Measurements from ENCODE around the gene FAAP100.
"Not testable (repeated sequence)": the region's sequence is repeated elsewhere in the genome, so short reads cannot be mapped to it uniquely, and the experiment has no call there.

Gene FAAP100

DNA sequence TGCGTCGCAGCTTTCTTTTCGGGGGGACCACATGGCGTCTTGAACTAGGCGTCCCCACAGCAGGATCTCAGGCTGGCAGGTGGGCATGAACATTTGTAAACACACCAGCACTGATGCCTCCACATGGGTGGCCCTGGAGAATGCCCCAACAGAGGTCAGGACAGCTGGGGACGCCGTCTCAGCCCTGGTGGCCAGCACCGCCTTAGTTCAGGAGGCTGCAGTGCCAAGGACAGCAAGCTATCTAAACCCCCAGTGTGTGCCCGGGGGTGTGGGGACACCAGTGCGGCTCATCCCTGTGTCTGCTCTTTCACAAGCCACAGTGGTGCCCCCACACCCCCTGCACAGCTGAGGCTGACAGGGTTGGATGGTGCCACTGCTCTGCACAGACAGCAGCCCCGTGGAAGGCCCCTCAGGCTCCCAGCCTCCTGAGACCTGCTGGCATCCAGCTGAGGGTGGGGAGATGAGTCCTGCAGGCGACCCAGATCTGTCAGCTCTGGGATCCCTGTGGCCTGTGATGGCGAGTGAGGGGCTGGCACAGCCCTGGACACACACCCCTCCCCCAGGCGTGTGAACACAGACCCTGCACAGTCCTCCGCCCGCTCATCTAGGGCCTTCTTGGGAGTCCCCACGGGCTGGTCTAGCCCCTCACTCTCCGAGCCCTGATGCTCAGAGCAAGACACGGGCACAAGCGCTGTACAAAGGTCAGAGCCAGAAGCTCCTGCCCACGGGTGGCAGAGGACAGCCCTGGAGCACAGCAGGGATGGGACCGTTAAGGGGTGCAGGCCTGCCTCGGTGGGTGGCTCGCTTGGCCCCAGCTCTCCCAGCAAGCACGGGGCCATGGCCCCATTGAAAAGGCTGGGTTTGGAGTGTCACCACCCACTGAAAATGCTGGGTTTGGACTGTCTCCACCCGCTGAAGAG, 13.2 kb downstream of the FAAP100 start:
- no peak for DNase-seq (ENCODE audit: extremely low read depth in 1 of 2, low read depth in 1 of 2)

- no peak for DNase-seq (ENCODE audit: extremely low read depth in 1 of 2, low read depth in 1 of 2)
Measured at GRCh38 chr17:81537856-81538555, 14.1 kb downstream of the FAAP100 start.

GRCh38 chr17:81537343-81537855, 14.8 kb downstream of the FAAP100 start:
- no peak for DNase-seq (ENCODE audit: extremely low read depth in 1 of 2, low read depth in 1 of 2)

DNA sequence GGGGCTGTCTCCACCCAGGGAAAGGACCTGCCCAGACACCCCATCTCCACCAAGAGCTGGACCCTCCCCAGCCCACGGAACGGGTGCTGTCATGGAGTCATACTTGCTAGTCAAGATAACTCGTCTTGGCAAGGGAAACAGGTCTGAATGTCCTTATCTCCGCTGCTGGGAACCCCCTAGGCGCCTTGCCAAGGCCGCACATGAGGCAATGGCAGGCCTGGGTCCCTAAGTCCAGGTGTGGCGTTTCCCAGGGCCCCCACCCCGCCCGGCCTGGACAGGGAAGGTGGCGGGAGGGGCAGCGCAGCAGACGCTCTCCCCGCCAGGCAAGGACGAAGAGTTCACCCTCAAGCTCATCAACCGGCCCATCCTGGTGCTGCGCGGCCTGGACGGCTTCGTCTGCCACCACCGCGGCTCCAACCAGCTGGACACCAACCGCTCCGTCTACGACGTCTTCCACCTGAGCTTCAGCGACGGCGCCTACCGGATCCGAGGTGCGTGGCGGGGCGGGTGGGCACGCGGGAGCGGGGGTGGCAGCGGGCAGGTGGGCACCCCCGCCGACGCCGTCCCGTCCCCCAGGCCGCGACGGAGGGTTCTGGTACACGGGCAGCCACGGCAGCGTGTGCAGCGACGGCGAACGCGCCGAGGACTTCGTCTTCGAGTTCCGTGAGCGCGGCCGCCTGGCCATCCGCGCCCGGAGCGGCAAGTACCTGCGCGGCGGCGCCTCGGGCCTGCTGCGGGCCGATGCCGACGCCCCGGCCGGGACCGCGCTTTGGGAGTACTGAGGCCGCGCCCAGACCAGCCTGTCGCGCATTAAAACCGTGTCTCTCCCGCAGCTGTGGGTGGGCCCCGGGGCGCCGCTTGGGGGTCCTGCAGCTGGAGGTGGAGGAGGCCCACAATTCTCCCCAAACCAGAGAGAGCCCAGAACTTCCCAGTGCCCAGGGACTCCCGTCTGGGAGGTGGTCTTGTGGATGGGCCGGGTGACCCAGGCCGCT, 15.6 kb downstream of the FAAP100 start:
- DNase-seq (ENCODE audit: extremely low read depth in 1 of 2, low read depth in 1 of 2), result no peak

- DNase-seq (ENCODE audit: extremely low read depth in 1 of 2, low read depth in 1 of 2), result no peak
Measured at GRCh38 chr17:81535480-81536298, 16.5 kb downstream of the FAAP100 start.

- no peak for DNase-seq (ENCODE audit: extremely low read depth in 1 of 2, low read depth in 1 of 2)
Measured at GRCh38 chr17:81535007-81535328, 17.2 kb downstream of the FAAP100 start.

DNA sequence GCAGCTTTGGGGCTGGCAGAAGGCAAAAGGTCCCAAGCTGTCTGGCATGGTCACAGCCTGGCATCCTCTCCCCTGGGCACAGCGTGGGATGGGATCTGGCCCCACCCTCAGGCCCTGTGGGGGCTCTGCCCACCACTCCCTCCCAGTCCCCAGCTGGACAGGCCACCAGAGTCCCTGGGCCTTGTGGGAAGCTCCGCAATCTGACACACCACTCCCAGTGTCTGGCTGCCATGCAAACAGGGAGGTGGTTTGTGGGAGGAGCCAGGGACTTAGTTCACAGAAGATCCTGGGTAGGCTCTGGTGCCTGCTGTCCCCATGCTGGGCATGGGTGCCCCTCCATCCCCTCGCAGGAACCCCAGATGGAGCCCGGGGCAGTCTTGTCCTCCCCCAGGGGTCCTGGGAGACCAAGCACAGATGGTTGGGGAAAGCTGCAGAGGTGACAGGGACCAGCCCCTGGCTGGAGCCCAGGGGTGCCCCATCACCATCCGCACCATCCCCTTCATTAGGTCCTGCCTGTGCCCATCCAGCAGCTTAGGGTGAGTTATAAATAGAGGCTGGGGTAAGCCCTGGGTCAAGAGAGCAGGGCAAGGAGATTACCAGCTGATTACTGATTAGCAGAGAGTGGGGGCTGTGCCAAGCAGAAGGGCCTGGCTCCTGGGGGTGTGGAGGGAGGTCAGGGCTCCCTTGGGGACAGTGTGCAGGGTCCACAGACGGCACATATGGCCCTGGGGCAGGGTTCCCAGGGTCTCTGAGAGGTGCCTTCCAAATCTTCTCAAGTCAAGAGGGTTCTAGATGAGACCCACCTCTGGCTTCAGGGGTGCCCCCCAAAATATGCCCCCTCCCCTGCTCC, 17.8 kb downstream of the FAAP100 start:
- DNase-seq (ENCODE audit: extremely low read depth in 1 of 2, low read depth in 1 of 2), result no peak

GRCh38 chr17:81533339-81534141, 18.6 kb downstream of the FAAP100 start:
- DNase-seq (ENCODE audit: extremely low read depth in 1 of 2, low read depth in 1 of 2), result no peak

GRCh38 chr17:81532490-81533287, 19.5 kb downstream of the FAAP100 start:
- no peak for DNase-seq (ENCODE audit: extremely low read depth in 1 of 2, low read depth in 1 of 2)

DNA sequence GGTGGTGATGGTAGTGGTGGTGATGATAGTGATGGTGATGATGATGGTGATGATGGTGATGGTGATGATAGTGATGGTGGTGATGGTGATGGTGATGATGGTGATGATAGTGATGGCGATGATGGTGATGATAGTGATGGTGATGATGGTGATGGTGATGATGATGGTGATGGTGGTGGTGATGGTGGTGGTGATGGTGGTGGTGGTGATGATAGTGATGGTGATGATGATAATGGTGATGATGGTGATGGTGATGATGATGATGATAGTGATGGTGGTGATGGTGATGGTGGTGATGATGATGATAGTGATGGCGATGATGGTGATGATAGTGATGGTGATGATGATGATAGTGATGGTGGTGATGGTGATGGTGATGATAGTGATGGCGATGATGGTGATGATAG, 20.2 kb downstream of the FAAP100 start:
- not testable (repeated sequence) for DNase-seq (ENCODE audit: extremely low read depth in 1 of 2, low read depth in 1 of 2)

GRCh38 chr17:81531013-81531412, 21.1 kb downstream of the FAAP100 start:
- not testable (repeated sequence) for DNase-seq (ENCODE audit: extremely low read depth in 1 of 2, low read depth in 1 of 2)

- DNase-seq (ENCODE audit: extremely low read depth in 1 of 2, low read depth in 1 of 2), result no peak
Measured at GRCh38 chr17:81529437-81529803, 22.7 kb downstream of the FAAP100 start.

- no peak for DNase-seq (ENCODE audit: extremely low read depth in 1 of 2, low read depth in 1 of 2)
Measured at GRCh38 chr17:81528651-81529436, 23.3 kb downstream of the FAAP100 start.

GRCh38 chr17:81528384-81528650, 23.8 kb downstream of the FAAP100 start:
- no peak for DNase-seq (ENCODE audit: extremely low read depth in 1 of 2, low read depth in 1 of 2)

GRCh38 chr17:81527591-81528383, 24.4 kb downstream of the FAAP100 start, which contains the start of gene FSCN2:
Gene FSCN2, plus strand, starts transcription at chr17:81528377. Its CDS starts 155 bp downstream, at chr17:81528532.
- no peak for DNase-seq (ENCODE audit: extremely low read depth in 1 of 2, low read depth in 1 of 2)
